ENCODE data around the gene CCDC142. TPM values are rescaled to one million over a fixed set of nuclear protein-coding genes. Genes with fewer than 3 reads are reported as not detected.
A peak's percentile ranks its signal among the peaks of the same experiment; 100 is the strongest.

Gene CCDC142
- total and polyA plus RNA-seq, 9 of the 15 experiments (the other 6 are each of a cell fraction or from before 2014, with no cell fraction given) = 0.55 to 11.7 (median 7.2) TPM

DNA sequence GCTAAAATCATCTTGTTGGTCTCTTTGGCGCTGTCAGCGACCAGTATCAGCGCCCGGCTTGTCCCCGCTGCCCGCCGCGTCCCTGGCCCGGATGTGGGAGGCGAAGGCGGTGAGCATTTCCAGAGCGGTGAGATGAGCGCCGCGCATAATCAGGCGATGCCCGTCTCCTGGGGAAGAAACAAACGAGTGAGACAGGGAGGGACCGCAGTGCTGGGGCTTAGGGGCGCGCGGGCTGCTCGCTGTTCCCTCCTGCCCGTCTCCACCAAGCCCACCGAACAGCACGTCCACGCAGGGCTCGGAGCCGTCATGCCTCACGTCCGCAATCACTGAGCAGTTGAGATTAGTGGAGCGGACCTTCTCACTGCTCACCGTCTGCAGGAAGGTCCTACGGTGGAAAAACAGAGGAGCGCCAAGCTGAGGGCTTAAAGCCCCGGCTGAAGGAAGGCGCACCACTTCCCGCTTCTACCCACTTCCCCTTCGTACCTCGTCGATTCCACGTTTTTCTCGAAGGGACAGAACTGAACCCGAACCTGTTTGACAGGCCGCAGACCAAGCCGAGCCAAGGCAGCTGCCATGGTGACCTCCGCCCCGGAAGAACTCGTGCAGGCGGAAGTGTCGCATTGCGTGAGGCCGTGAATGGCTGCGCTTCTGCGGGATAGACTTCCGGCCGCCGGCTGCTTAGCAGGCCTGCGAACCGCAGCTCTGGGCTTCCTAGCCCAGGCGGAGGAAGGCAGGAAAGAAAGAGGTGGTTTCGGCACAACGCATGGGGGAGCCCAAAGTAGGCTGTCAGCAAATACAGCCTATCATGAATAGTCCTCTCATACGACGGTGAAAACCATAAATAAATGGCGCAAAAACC lies 10.5 kb downstream of the CCDC142 start, which contains the start of gene MRPL53 (continued):
- TF ChIP-seq, protein P1, sequence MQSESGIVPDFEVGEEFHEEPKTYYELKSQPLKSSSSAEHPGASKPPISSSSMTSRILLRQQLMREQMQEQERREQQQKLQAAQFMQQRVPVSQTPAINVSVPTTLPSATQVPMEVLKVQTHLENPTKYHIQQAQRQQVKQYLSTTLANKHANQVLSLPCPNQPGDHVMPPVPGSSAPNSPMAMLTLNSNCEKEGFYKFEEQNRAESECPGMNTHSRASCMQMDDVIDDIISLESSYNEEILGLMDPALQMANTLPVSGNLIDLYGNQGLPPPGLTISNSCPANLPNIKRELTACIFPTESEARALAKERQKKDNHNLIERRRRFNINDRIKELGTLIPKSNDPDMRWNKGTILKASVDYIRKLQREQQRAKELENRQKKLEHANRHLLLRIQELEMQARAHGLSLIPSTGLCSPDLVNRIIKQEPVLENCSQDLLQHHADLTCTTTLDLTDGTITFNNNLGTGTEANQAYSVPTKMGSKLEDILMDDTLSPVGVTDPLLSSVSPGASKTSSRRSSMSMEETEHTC (IDR thresholded peaks at IDR 0.05) = no peak
- peak; percentile 40; the same call in 1 of the 2 replicates for TF ChIP-seq TEAD4 (IDR thresholded peaks at IDR 0.05; ENCODE audit: low read length)
- no peak for TF ChIP-seq TEAD4 (CRISPR knock-in tag; IDR thresholded peaks at IDR 0.05; ENCODE audit: borderline replicate concordance)
- TF ChIP-seq ARHGAP35 (IDR thresholded peaks at IDR 0.05; ENCODE audit: partially characterized antibody) = no peak

DNA sequence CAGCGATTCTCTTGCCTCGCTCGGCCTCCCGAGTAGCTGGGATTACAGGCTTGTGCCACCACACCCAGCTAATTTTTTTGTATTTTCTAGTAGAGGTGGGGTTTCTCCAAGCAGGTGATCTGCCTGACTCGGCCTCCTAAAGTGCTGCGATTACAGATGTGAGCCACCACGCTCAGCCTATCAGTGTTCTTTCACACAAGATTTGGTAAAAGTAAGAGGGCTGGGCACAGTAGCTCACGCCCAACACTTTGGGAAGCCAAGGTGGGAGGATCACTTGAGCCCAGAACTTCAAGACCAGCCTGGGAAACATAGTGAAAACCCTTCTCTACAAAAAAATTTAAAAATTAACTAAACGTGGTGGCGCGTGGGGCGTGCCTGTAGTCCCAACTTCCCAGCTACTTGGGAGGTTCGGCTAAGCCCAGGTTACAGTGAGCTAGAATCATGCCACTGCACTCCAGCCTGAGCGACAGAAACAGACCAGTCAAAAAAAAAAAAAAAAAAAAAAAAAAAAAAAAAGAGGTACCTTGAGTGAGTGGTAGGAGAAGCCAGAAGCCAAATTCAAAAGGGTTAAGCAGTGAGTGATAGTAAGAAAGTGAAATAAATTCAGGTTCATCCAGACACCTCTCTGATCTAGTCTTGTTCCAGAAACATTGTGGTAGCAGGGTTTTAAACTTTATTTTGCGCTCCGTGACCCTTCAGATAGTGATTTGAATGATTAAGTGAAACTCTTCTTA lies 11.3 kb downstream of the CCDC142 start:
- in situ Hi-C loops (cut with MboI) (no loop called here), intact Hi-C loops (cut with micrococcal nuclease) (loop anchor here (5.0 kb wide), 1 partner anchor 74 kb away; no protein-coding TSS in a partner anchor)
- Histone ChIP-seq H3K36me3 (ENCODE audit: control insufficient read depth, insufficient read depth, low read length) (peaks cover 18% of the 10 kb centered on the region; the same call in 2 of the 3 replicates), H3K4me3 (peak overlapping the region; percentile 83), H2AFZ (ENCODE audit: low read depth, low read length) (peak overlapping the region; percentile 97), H3K9me1 (ENCODE audit: control insufficient read depth, insufficient read depth, low read length) (peaks cover 4% of the 10 kb centered on the region), H3K9me3 (replicated peaks; ENCODE audit: control insufficient read depth, insufficient read depth, low read depth, low read length) (no peaks in the 10 kb centered on the region), H4K20me1 (replicated peaks; ENCODE audit: control insufficient read depth, insufficient read depth, low read length) (no peaks in the 10 kb centered on the region), H3K9ac (ENCODE audit: insufficient read depth in 1 of 2, low read depth in 2 of 2, low read length in 2 of 2) (peak overlapping the region; percentile 88 to 95), H3K4me2 (ENCODE audit: insufficient read depth, low read length) (peak overlapping the region; percentile 99), H3K79me2 (ENCODE audit: control insufficient read depth, insufficient read depth, low read length) (peaks cover 13% of the 10 kb centered on the region; the same call in 2 of the 3 replicates), H3K4me1 (replicated peaks in 1 of 2; ENCODE audit: control insufficient read depth in 2 of 2, insufficient read depth in 2 of 2, low read length in 2 of 2) (peaks cover 14 to 20% of the 10 kb centered on the region in 2 experiments; a peak in 3 of 5 replicates), H3K27ac (ENCODE audit: extremely low read depth, low read depth, low read length) (peak overlapping the region; percentile 95), H3K27me3 (ENCODE audit: control insufficient read depth in 2 of 2, insufficient read depth in 2 of 2, low read length in 2 of 2) (no peaks in the 10 kb centered on the region)
- FAIRE-seq (no peak), ATAC-seq (no peak), DNase-seq (ENCODE audit: extremely low read depth in 1 of 4, low spot score in 3 of 4) (no peak)
- WGBS (ENCODE audit: insufficient coverage, low coverage, missing lambda C conversion rate) = 46% methylated on average over 16 of the region's 16 CpGs
- ChIA-PET POLR2A (interaction anchor here (0.6 to 4.0 kb wide), 8 partner anchors 10 to 124 kb away, joined by 3 to 28 read pairs (median 4); partner anchors contain the start of genes CCDC142 and TTC31), CTCF (ENCODE audit: low intra/inter-chr PET ratio) (no interaction called here)
- BruUV-seq (replicated peaks) = no TSS peak
- no peak for TF ChIP-seq EZH2 (IDR thresholded peaks at IDR 0.05; ENCODE audit: borderline replicate concordance, low read depth, low read length)
- peak; percentile 49; the same call in 1 of the 2 replicates for TF ChIP-seq ZNF384 (IDR thresholded peaks at IDR 0.05; ENCODE audit: low read depth, low read length)

Data from K562 (cell line).